ENCODE results near the gene TEF.

Gene TEF

GRCh38 chr22:41354979-41355378 lies 26.8 kb upstream of the TEF start:
- no peak for DNase-seq (ENCODE audit: low spot score)

- DNase-seq (ENCODE audit: low spot score): no peak
Observed at GRCh38 chr22:41355895-41356294, 25.8 kb upstream of the TEF start.

DNA sequence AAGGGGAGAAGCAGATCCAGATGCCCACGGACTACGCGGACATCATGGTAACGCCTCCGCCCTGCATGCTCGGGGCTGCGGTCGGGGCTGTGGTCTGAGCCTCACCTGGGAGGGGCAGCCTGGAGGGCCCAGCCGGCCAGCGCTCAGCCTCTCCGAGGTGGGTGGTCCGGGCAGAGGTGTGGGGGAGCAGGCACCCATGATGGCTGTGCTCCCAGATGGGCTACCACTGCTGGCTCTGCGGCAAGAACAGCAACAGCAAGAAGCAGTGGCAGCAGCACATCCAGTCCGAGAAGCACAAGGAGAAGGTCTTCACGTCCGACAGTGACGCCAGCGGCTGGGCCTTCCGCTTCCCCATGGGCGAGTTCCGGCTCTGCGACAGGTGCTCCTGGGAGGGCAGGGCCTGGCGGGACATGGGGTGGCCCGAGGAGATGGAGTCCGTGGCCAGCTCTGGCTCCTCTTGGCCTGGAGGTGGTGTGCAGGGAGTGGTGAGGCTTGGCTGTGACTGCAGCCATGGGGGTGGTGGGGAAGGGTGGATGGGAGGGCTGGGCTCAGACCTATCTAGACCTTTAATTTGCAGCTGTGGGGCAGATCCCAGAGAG lies 25.2 kb upstream of the TEF start:
- no peak for DNase-seq (ENCODE audit: low spot score)

DNA sequence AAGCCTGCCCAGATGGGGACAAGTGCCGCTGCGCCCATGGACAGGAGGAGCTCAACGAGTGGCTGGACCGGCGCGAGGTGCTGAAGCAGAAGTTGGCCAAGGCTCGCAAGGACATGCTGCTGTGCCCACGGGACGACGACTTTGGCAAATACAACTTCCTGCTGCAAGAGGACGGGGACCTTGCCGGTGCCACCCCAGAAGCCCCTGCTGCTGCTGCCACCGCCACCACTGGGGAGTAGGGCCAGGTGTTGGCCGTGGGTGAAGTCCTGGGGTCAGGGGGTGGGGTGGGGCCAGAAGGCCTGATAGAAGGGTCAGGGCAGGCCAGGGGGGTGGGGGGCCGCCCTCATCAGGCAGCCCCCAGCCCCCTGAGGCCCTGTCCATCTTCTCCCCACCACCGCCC lies 24.6 kb upstream of the TEF start:
- no peak for DNase-seq (ENCODE audit: low spot score)

GRCh38 chr22:41358927-41359326 lies 22.8 kb upstream of the TEF start:
- DNase-seq (ENCODE audit: low spot score): no peak

DNA sequence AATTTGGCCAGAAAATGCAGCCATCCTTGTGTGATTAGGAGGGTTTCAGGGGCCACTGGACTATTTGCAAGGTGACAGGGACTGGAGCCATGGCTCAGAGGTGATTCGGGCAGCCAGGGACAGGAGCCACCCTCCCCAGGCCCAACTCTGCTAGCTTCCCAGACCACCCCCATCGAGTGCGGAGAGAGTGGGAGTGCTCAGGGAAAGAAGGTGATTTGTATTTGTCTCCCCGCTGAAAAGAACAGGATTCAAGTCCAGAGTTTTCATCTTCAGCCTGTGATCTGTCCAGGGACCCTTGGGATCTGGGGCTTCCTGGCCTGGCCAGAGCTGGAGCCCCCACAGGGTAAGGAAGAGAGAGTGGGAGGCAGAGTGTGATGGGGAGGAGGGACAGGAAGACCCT lies 22.4 kb upstream of the TEF start:
- no peak for DNase-seq (ENCODE audit: low spot score)

DNA sequence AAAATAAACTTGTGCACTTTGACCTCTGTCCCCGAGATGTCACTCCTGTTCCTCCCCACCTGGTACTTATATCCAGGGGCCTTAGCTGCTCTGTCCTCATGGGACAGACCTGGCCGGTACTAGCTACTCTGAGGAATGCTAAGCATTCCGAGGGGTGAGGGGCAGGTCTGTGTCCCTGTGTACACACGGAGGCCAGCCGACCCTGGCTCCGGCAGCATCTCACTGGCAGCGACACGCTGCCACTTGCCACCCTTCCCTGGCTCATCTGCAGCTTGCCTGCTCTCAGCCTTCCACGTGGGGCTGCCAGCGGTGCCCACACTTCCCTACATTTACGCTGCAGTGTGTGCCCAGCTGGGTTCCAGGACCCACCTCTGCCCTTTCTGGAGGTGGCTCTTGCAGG lies 21.6 kb upstream of the TEF start:
- peak; percentile 77 for DNase-seq (ENCODE audit: low spot score)

DNA sequence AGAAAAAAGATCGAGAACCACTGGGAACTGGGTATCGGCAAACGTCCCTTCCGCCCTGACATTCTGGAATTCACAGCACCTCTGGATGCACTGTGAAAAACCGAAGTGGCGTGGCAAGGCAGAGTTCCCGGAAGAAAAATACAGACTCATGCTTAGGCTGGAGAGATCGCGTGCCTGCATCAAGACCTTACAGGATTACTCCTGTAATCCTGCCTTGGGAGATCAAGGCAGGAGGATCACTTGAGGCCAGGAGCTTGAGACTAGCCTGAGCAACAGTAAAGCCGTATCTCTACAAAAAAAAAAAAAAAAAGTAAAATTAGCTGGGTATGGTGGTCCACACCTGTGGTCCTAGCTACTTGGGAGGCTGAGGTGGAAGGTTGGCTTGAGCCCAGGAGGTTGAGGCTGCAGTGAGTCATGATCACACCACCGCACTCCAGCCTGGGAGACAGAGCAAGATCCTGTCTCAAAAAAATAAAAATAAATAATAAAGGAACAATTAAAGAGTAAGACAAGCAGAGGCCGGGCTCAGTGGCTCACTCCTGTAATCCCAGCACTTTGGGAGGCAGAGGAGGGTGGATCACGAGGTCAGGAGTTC lies 19.9 kb upstream of the TEF start:
- no peak for DNase-seq (ENCODE audit: low spot score)

- DNase-seq (ENCODE audit: low spot score): no peak
Observed at GRCh38 chr22:41362615-41363014, 19.1 kb upstream of the TEF start.

GRCh38 chr22:41364233-41364632 lies 17.5 kb upstream of the TEF start:
- no peak for DNase-seq (ENCODE audit: low spot score)

GRCh38 chr22:41364955-41365354 lies 16.8 kb upstream of the TEF start:
- no peak for DNase-seq (ENCODE audit: low spot score)

GRCh38 chr22:41365425-41365824 lies 16.3 kb upstream of the TEF start:
- DNase-seq (ENCODE audit: low spot score): no peak

DNA sequence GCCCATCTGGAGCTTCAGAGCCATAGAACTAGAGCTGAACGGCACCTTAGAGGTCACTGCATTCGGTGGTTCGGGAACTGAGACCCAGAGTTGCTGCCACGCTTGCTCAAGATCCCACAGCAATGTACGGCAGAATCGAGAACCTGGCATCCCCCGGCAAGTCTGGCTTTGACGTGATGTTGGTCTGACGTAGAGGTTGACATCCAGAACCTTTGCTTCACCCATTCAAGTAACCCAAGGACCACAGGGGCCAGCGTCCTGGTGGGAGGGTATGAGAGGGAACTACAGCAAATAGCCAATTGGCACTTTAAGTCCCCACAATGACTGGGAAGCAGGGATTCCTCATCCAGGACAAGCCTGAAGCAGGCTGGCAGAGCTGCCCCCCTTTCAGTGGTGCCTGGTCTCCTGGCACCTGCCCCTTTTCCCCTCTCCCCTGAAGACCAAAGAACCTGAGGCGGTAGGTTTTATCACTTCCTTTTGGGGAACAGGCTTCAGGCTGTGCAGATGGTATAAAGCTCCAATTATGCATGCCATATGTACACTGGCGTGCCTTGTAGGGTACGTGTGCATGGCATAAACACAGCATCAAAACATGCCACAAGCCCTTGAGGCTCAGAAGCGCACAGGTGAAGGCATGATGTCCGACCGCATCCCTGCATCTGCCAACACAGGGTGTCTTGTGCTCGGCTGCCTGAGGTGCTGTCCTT lies 15.3 kb upstream of the TEF start:
- DNase-seq (ENCODE audit: low spot score): no peak

DNA sequence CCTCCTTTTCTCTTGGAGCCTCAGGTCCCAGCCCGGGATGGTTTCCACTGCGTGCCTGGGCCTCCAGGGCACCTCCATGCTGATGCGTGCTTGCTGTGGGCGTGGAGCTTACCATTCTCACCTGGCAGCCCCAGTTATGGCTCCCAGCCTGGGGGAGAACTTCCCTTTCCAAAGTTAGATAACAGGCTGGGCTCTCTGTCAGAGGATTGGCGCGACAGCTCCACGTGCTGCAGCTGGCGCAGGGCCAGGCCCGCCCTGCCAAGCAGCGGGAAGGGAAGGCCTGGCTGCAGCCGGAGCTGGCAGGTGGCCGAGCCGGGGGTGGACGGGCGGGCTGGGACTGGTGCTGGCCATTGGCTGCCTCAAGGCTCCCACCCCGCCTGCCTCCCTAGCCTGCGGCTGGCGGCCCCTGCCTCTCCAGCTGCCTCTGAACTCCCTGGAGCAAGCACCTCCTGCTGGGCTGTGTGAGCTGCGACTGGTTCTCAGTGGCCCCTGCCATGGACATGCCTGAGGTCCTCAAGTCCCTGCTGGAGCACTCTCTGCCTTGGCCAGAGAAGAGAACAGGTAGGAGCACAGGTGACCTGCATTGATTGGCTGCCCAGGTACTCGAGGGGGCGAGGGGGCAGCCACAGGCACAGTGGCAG lies 14.6 kb upstream of the TEF start:
- DNase-seq (ENCODE audit: low spot score): peak; percentile 87

DNA sequence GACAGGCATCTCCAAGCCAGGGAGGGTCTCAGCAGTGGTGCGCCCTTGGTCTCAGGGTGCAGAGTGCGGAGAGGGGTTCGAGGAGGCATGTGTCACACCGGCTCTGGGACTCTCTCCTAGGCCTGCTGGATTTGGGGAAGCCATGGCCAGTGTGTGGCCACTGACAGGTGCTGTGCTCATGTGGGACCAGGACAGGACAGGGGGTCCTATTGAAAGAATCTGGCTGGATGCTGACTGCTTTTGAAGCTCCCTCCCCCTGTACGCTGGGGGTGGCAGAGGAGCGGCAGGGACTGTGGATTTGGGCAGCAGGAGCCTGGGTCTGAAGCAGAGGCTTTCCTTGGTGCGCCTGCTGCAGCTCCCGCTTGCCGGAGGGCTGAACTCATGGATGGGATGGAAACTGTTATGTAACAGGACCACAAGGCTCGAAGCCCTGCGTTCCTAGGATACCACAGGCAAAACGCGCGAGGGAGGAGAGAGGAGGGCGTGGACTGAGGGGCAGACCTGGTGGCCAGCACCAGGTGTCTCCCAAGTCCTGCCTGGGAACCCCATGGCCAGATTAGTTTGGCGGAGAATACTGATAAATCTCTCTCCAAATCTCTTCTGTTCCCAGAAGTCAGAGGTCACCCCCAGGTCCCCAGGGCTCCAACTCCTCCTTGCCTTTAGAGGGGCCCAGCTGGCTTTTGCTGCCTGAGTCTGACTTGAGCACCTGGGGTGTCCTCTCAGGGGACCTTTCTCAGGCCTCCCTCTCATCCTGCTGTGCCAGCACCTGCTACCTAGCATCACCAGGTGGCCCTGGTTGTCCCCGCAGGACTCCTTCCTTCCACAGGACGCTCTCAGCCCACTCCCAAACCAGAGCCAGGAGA lies 13.8 kb upstream of the TEF start:
- no peak for DNase-seq (ENCODE audit: low spot score)

DNA sequence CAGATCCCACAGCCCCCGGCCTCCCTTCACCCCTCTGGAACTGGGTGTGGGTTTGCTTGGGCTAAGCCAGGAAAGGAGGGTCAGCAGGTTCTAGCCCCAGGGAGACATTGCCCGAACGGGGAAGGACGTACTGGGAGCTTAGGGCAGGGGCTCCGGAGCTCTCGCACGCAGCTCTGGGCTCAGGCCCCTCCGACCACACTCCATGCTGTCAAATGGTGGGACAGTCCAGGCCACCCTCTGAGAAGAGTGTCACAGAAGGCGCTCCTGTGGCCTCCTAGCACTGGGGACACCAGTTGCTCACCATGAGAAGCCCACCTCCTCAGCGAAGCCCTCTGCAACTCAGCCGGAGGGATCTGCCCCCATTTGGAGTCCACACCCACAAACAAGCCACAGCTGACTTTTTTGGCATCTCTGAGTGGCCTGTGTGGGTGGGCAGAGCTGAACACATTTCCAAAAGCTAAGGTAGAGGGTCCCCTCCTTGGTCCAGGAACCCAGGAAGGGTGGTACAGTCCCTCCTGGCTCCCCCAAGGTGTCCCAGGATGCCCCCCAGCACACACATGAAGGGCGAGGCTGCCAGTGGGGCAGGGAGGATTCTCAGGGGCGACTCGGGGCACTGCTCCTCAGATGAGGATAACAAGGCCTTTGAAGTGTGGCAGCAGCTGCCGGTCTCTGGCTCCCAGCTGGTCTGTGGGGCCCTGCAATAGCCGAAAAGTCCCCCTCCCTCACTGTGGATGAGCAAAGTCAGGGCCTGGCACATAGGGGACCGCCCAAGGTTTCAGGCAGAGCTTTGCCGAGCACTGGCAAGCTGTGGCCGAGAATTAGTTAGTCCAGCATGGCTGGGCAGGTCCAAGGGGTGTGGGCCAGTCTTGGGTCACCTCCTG lies 13.0 kb upstream of the TEF start:
- DNase-seq (ENCODE audit: low spot score): no peak

GRCh38 chr22:41369424-41369745 lies 12.4 kb upstream of the TEF start:
- no peak for DNase-seq (ENCODE audit: low spot score)

DNA sequence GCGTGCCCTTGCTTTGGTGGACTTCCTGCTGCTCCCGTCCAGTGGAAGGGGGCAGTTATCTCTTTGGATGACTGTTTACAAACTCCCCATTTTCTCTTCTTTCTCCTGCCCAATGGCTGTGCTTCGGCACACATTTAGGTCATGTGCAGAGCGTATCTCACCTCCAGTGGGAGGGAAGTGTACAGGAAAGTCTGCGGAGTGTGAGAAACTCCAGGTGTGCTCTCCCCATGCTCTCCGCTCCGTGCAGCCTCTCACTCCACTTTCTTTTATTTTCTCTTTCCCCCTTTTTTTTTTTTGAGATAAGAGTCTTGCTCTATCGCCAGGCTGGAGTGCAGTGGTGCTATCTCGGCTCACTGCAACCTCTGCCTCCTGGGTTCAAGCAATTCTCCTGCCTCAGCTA lies 11.9 kb upstream of the TEF start:
- DNase-seq (ENCODE audit: low spot score): no peak

GRCh38 chr22:41377846-41378245 lies 3.9 kb upstream of the TEF start:
- no peak for DNase-seq (ENCODE audit: low spot score)

- no peak for DNase-seq (ENCODE audit: low spot score)
Observed at GRCh38 chr22:41380993-41381328, 781 bp upstream of the TEF start.

DNA sequence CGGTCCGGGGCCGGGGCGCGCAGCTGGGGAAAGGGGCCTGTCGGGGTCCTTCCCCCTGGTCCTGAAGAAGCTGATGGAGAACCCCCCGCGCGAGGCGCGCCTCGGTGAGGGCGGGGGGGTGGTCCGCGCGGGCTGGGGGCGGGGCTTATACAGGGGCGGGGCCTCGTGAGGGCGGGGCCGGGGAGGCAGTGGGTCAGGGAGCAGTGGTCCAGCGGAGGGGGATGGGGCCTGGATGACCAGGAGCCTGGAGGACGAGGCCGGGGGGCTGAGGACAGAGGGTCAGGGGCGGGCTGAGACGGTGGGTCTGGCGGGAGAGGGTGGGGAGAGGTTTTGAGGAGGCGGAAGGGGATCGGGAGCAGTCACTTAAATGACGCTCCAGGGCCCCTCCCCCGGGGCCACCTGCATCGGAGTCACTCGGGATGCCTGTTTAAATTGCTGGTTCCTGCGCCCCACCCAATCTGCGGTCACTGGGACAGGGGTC lies 396 bp downstream of the TEF start:
- peak; percentile 95 for DNase-seq (ENCODE audit: low spot score)

Data from iPS-NIHi11 (cell line).